ENCODE data around the gene AGBL2.
"Not testable (repeated sequence)": the region's sequence is repeated elsewhere in the genome, so short reads cannot be mapped to it uniquely, and the experiment has no call there.

Gene AGBL2

DNA sequence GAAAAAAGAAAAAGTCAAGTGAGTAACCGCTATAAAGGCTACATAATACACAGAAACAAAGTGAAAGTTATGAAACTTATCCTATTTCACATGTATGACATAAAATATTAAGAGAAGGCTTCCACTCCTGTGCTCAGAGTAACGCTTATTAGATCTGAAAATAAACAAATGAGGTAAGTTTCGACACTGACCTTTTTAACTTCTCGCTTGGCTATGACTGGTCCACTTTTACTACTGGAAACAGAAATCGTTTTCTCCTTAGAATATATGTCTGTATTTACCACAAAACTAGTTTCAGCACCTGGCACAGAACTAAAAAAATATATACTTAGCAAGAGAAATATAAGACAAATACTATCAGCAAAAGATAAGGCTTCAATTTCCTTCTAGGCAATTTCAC is 35.6 kb upstream of the AGBL2 start:
- H4K20me1 ChIP-seq (ENCODE audit: insufficient read depth, low read length), result peaks cover 13% of the 10 kb centered on the region
- H3K27me3 ChIP-seq (ENCODE audit: insufficient read depth, low read length, poor library complexity), result no peaks in the 10 kb centered on the region
- no peak overlapping the region for H3K9ac ChIP-seq (ENCODE audit: low read depth, low read length)
- ATAC-seq (ENCODE audit: insufficient read depth, low read depth), result no peak
- no peak overlapping the region for H2AFZ ChIP-seq (ENCODE audit: low read depth, low read length)
- no peak overlapping the region for H3K4me3 ChIP-seq (ENCODE audit: low read depth in 1 of 2, low read length in 2 of 2)
- no peak for DNase-seq
- H3K9me3 ChIP-seq (ENCODE audit: insufficient read depth, low read length, severe bottlenecking), result no peaks in the 10 kb centered on the region
- no peak overlapping the region for H3K4me2 ChIP-seq (ENCODE audit: insufficient read depth, low read length)
- no peak for TF ChIP-seq EZH2 (IDR thresholded peaks at IDR 0.05; ENCODE audit: borderline replicate concordance, low read depth, low read length, severe bottlenecking)
- TF ChIP-seq, protein P1, sequence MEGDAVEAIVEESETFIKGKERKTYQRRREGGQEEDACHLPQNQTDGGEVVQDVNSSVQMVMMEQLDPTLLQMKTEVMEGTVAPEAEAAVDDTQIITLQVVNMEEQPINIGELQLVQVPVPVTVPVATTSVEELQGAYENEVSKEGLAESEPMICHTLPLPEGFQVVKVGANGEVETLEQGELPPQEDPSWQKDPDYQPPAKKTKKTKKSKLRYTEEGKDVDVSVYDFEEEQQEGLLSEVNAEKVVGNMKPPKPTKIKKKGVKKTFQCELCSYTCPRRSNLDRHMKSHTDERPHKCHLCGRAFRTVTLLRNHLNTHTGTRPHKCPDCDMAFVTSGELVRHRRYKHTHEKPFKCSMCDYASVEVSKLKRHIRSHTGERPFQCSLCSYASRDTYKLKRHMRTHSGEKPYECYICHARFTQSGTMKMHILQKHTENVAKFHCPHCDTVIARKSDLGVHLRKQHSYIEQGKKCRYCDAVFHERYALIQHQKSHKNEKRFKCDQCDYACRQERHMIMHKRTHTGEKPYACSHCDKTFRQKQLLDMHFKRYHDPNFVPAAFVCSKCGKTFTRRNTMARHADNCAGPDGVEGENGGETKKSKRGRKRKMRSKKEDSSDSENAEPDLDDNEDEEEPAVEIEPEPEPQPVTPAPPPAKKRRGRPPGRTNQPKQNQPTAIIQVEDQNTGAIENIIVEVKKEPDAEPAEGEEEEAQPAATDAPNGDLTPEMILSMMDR (IDR thresholded peaks at IDR 0.05; ENCODE audit: borderline replicate concordance, extremely low read depth, low read length, poor library complexity, severe bottlenecking), result no peak
- peaks cover 89% of the 10 kb centered on the region for H3K36me3 ChIP-seq (ENCODE audit: insufficient read depth, low read length)
- no peak overlapping the region for H3K27ac ChIP-seq (ENCODE audit: low read length)
- H3K79me2 ChIP-seq (ENCODE audit: insufficient read depth, low read length), result peaks cover 53% of the 10 kb centered on the region
- H3K4me1 ChIP-seq (ENCODE audit: insufficient read depth, low read length), result no peaks in the 10 kb centered on the region

GRCh38 chr11:47742494-47742893 is 27.3 kb upstream of the AGBL2 start:
- H3K27ac ChIP-seq (ENCODE audit: low read length); H3K4me1 ChIP-seq (ENCODE audit: insufficient read depth, low read length); ATAC-seq (ENCODE audit: insufficient read depth, low read depth); H3K4me3 ChIP-seq (ENCODE audit: low read depth in 1 of 2, low read length in 2 of 2); H3K9me3 ChIP-seq (ENCODE audit: insufficient read depth, low read length, severe bottlenecking); H3K27me3 ChIP-seq (ENCODE audit: insufficient read depth, low read length, poor library complexity); DNase-seq; H4K20me1 ChIP-seq (ENCODE audit: insufficient read depth, low read length); H3K9ac ChIP-seq (ENCODE audit: low read depth, low read length); H3K4me2 ChIP-seq (ENCODE audit: insufficient read depth, low read length); H2AFZ ChIP-seq (ENCODE audit: low read depth, low read length): not testable (repeated sequence)
- H3K79me2 ChIP-seq (ENCODE audit: insufficient read depth, low read length), result peaks cover 19% of the 10 kb centered on the region
- H3K36me3 ChIP-seq (ENCODE audit: insufficient read depth, low read length), result peaks cover 96% of the 10 kb centered on the region

- not testable (repeated sequence) for DNase-seq; H3K4me1 ChIP-seq (ENCODE audit: insufficient read depth, low read length); H3K4me2 ChIP-seq (ENCODE audit: insufficient read depth, low read length); H4K20me1 ChIP-seq (ENCODE audit: insufficient read depth, low read length); H3K9me3 ChIP-seq (ENCODE audit: insufficient read depth, low read length, severe bottlenecking); H3K9ac ChIP-seq (ENCODE audit: low read depth, low read length); H3K27me3 ChIP-seq (ENCODE audit: insufficient read depth, low read length, poor library complexity); H3K27ac ChIP-seq (ENCODE audit: low read length); H2AFZ ChIP-seq (ENCODE audit: low read depth, low read length); H3K79me2 ChIP-seq (ENCODE audit: insufficient read depth, low read length); H3K4me3 ChIP-seq (ENCODE audit: low read depth in 1 of 2, low read length in 2 of 2)
- peaks cover 94% of the 10 kb centered on the region for H3K36me3 ChIP-seq (ENCODE audit: insufficient read depth, low read length)
- 0 out of 3 replicates have a peak, but pooled peaks have one; percentile 5 for ATAC-seq (ENCODE audit: insufficient read depth, low read depth)
Observed at GRCh38 chr11:47737817-47738216, 22.6 kb upstream of the AGBL2 start.

DNA sequence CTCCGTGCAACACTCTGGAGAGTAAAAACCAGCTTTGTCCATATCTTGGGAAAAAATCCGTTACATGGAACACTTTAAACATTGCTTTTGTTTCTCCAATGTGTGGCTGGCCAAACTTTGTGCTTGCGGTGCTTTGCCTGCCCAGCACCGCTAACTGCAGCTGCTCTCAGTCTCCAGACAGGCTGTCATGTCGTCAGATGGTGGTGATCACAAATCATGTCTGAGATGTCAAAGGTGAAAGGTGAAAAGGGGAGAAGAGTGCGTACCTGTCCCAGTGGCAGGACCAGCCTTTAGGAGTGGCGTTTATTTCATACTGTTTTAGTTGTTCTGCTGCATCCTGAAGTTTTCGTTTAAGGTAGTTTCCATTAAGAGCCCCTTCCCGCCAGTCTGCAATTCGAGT is 17.1 kb upstream of the AGBL2 start:
- no peak overlapping the region for H3K4me3 ChIP-seq (ENCODE audit: low read depth in 1 of 2, low read length in 2 of 2)
- no peak overlapping the region for H3K9ac ChIP-seq (ENCODE audit: low read depth, low read length)
- H2AFZ ChIP-seq (ENCODE audit: low read depth, low read length), result no peak overlapping the region
- no peaks in the 10 kb centered on the region for H3K4me1 ChIP-seq (ENCODE audit: insufficient read depth, low read length)
- H3K9me3 ChIP-seq (ENCODE audit: insufficient read depth, low read length, severe bottlenecking), result no peaks in the 10 kb centered on the region
- no peak for DNase-seq
- H3K27me3 ChIP-seq (ENCODE audit: insufficient read depth, low read length, poor library complexity), result no peaks in the 10 kb centered on the region
- peaks cover 96% of the 10 kb centered on the region for H3K36me3 ChIP-seq (ENCODE audit: insufficient read depth, low read length)
- TF ChIP-seq, protein P1 (IDR thresholded peaks at IDR 0.05; ENCODE audit: borderline replicate concordance, extremely low read depth, low read length, poor library complexity, severe bottlenecking), result no peak
- no peak for TF ChIP-seq EZH2 (IDR thresholded peaks at IDR 0.05; ENCODE audit: borderline replicate concordance, low read depth, low read length, severe bottlenecking)
- peaks cover 7% of the 10 kb centered on the region; the same call in 1 of the 2 replicates for H3K79me2 ChIP-seq (ENCODE audit: insufficient read depth, low read length)
- no peak overlapping the region for H3K4me2 ChIP-seq (ENCODE audit: insufficient read depth, low read length)
- H4K20me1 ChIP-seq (ENCODE audit: insufficient read depth, low read length), result no peaks in the 10 kb centered on the region
- ATAC-seq (ENCODE audit: insufficient read depth, low read depth), result no peak
- no peak overlapping the region for H3K27ac ChIP-seq (ENCODE audit: low read length)
